ENCODE data around the gene AUTS2.

AUTS2 gene

DNA sequence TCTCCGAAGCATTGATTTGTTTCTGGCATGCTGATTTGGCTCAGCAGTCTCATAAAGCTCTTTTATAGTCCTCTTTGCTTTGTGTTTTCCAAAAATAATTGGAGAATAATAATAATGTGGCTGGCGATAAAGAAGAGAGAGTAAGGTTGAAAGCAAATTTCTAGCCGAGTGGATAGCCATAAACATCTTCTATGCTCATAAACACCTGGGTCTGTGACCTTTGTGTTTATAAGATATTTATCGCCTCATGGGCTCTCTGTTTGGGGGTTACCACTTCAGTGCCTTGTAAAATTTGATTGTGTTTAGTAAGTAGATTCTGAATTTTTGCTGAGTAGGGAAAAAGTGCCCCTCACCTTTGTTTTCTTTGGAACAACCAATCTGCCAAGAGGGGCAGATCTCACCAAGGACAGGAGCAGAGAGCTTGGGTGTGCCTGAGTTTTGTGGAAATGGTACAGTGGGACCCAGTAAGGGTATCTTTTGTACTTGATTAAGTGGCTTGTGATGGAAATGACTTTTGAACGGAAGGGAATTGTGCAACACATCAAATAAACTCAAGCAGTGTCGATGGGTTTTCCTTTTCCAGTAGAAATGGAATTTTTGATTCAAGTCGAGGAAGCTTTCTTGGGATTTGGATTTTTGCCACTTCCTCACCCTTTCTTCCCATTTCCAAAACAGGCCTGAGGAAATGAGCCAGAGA lies 220.5 kb downstream of the AUTS2 start:
- no peak for DNase-seq (ENCODE audit: low spot score)

DNA sequence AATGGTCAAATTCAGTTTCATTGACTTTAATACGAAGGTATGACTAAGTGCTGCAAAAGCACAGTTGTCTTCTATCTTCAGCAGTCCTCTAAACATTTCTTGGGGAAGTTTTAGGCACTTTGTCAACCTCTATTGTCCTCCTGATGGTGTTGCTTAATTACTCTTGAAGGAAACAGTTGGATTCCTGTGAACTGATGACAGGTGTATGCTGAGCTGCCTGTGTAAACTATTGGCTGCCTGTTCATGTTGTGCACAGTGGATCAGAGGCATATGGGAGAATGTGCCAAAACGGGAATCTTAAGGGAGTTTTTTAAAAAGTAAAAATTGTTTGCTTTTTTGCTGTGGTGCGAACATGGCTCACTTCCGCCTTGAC lies 221.0 kb downstream of the AUTS2 start:
- DNase-seq (ENCODE audit: low spot score), result no peak

DNA sequence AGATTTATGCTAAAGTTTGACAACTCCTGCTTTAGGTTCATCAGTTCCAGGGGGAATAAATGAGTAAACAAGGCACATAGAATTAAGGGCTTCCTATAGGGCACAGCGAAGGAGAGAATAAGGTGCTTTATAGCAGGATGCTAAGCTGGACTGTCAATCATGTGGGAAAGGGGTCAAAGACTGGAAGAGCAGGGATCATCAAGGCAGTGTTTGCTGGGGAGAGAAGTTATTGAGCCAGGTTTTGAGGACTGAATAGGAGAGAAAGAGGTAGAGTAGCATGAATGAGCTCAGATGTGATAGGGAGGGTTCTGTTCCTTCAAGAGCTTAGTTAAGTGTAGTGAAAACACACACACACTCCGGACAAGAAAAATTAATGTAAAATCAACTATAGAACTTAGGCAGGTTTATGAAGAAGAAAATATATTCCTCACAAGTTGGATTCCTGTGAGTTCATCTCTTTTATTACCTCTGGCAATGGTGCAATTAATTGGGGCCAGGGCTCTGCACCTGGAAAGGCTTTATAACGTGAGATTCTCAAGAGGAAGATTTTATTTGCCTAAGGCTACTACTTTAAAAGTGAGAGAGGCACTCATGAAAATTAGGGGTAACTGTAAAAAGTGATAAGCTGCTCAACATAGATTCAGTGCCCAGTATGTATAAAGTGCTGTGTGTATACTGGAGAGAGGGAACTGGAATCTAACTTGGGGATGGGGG lies 222.4 kb downstream of the AUTS2 start:
- DNase-seq (ENCODE audit: low spot score), result no peak

DNA sequence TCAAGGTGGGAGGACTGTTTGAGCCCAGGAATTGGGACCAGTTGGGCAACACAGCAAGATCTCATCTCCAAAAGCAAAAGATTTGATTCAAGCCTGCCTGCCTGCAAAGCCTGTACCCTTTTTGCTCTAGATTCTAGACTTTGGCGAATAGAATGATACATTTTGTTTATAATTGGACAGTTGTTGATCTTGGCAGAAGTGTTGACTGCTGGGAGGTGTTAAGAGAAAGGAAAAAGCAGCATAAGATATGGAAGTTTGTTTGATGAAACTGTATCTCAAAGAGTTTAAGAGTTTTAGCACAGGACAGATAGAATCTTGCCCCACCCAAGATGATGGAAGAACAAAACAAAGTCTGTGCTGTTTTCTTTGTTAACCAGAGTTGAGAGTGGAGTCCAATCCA lies 224.1 kb downstream of the AUTS2 start:
- DNase-seq (ENCODE audit: low spot score), result no peak

- DNase-seq (ENCODE audit: low spot score), result no peak
These were observed 225.0 kb downstream of the AUTS2 start for GRCh38 chr7:69823151-69823744.

- no peak for DNase-seq (ENCODE audit: low spot score)
These were observed 227.1 kb downstream of the AUTS2 start for GRCh38 chr7:69825113-69825972.

DNA sequence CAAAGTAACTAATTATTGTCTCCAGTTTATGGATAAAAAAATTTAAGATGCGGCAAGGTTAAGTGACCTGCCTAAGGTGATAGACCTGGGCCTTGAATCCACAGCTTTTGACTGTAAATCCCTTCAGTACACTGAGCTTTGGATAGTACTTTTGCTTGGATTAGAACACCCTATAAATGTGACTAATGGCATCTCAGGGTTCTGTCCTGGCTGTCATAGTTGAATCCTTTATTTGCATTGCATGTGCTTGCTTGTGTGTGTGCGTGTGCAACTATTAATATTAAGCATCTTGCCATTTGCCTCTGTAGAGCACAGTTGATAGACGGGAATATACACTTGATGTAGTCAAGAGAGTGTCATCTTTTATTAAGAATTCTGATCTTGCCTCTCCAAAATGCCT lies 228.0 kb downstream of the AUTS2 start:
- no peak for DNase-seq (ENCODE audit: low spot score)

GRCh38 chr7:69827140-69827539 lies 228.9 kb downstream of the AUTS2 start:
- no peak for DNase-seq (ENCODE audit: low spot score)

GRCh38 chr7:69827558-69827957 lies 229.3 kb downstream of the AUTS2 start:
- no peak for DNase-seq (ENCODE audit: low spot score)

DNA sequence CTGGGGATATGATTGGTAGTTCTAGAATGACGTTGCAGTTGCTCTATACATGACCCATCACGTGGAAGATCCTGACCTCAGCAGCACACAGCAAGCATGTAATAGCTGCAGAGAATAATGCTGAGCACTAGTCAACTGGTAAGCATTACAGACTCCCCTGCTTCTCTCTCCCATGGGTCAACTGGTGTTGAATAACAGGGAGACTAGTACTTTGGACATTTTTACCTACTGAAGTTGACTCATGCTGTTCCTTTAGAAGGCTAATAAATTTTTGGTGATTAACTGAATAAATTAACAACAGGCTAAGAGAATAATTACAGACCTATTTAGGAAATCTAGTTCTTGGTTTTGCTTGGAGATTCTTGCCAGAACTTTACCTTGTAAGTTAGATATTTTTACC lies 234.1 kb downstream of the AUTS2 start:
- DNase-seq (ENCODE audit: low spot score), result no peak

DNA sequence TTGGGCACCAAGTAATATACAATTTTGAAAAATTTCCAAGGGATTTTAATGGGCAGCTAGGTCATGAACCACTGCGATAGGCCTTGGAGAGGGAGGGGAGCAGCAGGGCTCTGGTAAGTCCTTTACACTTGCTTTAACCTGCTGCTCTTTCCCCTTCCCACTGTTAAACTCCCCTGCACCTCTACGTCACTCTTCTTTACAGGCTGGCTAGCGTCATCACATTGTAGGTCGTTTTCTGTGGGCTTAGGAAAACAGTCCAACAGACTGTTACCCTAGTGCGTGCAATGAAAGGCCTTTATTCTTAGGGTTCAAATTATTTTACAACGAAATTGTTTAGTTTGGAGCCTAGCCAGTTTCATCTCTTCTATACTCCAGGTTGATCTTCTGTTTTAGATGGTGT lies 235.7 kb downstream of the AUTS2 start:
- DNase-seq (ENCODE audit: low spot score), result no peak

GRCh38 chr7:69836702-69837101 lies 238.4 kb downstream of the AUTS2 start:
- DNase-seq (ENCODE audit: low spot score), result no peak

GRCh38 chr7:69837387-69838068 lies 239.3 kb downstream of the AUTS2 start:
- peak; percentile 31 for DNase-seq (ENCODE audit: low spot score)

DNA sequence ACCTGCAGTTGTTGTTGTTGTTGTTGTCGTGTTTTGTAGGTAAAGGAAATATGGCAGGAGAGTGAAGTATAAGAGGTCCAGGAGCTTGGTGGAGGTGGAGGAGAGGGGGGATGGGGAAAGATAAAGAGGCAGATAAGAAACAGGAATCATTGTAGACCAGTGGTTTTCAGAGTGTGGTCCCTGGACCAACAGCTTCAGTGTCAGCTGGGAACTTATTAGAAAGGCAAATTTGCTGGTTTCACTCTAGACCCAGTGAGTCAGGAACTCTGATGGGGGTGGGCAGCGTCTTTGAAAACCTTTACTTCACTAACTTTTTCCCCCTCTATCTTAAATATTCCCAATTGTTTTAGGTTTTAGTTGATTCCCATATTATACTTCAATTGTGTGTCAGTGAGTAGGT lies 241.5 kb downstream of the AUTS2 start:
- DNase-seq (ENCODE audit: low spot score), result no peak

- DNase-seq (ENCODE audit: low spot score), result no peak
These were observed 242.0 kb downstream of the AUTS2 start for GRCh38 chr7:69840248-69840647.

DNA sequence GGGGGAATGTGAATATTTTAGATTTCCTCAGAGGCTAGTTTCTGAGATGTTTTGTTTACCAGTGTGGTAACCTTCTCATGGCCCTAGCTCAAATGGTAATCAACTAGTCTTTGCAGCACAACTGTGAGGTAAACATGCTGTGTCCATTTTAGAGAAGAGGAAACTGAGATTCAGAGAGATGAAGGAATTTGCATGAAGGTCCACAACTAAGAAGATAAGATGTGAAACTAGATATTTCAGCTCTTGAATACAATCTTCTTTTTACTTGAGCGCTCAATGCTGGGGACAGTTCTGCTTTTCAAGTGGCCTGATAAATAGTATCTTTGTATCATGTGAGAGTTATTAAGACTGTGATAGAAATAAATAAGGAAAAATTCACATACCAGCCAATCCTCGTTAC lies 245.4 kb downstream of the AUTS2 start:
- DNase-seq (ENCODE audit: low spot score), result no peak

DNA sequence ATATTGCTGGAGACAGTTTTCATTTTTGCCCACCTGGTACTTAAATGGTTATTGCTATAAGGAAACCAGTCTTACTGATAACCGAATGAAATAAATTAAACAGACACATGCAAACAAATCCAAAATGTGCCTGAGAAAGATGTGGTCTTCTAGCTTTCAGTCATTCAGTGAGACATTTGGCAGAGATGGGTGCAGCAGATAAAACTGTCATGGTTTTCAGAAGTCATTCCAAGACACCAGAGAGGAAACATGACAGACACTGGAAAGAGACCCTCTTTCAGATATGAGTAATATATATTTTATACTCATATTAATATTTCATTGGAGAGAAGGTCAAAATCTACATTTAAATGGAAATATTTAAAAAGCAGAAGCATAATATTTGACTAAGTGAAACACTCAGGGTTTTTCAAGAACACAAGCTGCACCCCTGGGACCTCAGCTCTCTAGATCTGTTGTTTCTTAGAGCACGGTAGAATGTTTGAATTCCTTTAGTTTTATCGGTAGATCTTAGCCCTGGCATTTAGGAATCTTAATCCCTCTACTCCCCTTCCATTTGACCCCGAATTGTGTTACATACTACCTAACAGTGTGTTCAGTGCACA lies 246.1 kb downstream of the AUTS2 start:
- DNase-seq (ENCODE audit: low spot score), result no peak

GRCh38 chr7:69845721-69846495 lies 247.6 kb downstream of the AUTS2 start:
- peak; percentile 13 for DNase-seq (ENCODE audit: low spot score)

- no peak for DNase-seq (ENCODE audit: low spot score)
These were observed 249.8 kb downstream of the AUTS2 start for GRCh38 chr7:69847921-69848612.

DNA sequence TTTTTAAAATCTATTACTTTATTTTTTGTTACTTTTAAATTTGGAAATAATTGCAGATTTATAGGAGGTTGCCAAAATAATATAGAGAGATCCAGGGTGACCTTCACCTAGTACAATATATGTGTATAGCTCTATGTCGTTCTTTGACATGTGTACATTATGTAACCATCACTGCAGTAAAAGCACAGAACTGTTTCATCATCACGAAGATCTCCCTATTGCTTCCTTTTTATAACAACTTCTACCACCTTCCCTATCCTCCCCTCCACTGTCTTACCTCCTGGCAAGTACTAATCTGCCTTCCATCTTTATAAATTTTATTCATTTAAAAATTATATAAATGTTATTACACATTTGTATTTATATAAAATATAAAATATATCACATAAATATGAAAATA lies 251.0 kb downstream of the AUTS2 start:
- DNase-seq (ENCODE audit: low spot score), result no peak
